ENCODE data around the gene SLC41A3.
"Not testable (repeated sequence)": the region's sequence is repeated elsewhere in the genome, so short reads cannot be mapped to it uniquely, and the experiment has no call there.

Gene SLC41A3

GRCh38 chr3:126082362-126083137, 1.4 kb downstream of the SLC41A3 start:
- no peak for DNase-seq (ENCODE audit: low spot score)

GRCh38 chr3:126081618-126082361, 2.1 kb downstream of the SLC41A3 start:
- DNase-seq (ENCODE audit: low spot score) = no peak

GRCh38 chr3:126080970-126081369, 3.0 kb downstream of the SLC41A3 start:
- DNase-seq (ENCODE audit: low spot score) = no peak

DNA sequence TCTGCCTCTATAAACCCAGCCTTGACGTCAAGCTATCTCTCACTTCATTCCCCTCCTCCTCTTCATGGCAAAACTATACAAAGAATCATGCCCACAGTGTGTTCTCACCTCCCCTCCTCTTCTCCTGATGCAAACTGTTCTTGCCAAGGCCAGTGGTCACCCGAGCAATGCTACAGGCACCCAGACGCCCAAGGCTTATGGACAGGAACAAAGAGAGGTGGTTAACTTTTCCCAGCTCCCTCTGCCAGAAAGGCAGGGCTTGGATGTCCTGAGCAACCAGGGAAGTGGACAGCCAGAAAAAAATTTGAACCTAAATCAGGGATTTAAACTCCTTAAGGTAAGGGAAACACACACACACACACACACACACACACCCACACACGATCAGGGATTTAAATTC, 5.1 kb downstream of the SLC41A3 start:
- DNase-seq (ENCODE audit: low spot score) = no peak

DNA sequence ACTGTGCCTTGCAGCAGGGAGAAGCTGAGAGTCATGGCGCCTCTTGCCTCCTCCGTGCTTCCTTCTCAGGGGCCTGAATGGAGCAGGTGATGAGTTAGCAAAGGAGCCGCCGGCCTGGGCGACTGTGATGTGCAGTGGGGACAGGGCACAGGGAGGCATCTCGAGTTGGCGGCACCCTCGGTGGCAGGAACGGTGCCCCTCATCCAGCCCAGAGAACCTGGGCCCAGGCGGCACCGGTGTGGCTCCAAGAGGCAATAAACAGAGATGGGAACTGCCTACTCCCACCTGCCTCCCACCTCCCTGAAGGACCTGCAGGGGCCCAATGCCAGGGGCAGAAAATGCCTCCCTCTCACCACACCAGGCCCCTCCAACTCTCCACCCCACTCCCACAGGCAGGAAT, 6.2 kb downstream of the SLC41A3 start:
- no peak for DNase-seq (ENCODE audit: low spot score)

DNA sequence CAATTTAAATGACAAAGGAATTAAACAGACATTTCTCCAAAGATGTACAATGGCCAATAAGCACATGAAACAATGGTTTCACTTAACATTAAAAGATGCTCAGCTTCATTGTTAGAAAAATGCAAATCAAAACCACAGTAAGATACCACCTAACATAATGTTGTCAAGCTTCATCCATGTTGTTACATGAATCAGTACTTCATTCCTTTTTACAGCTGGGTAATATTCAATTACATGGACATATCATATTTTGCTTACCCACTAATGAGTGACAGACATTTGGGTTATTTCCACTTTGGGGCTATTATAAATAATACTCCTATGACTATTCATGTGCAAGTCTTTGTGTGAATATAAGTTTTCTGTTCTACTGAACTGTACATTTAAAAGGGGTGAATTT, 7.8 kb downstream of the SLC41A3 start:
- DNase-seq (ENCODE audit: low spot score) = no peak

- no peak for DNase-seq (ENCODE audit: low spot score)
These were observed 13.8 kb downstream of the SLC41A3 start for GRCh38 chr3:126070146-126070545.

- DNase-seq (ENCODE audit: low spot score) = no peak
These were observed 16.0 kb downstream of the SLC41A3 start for GRCh38 chr3:126067959-126068358.

DNA sequence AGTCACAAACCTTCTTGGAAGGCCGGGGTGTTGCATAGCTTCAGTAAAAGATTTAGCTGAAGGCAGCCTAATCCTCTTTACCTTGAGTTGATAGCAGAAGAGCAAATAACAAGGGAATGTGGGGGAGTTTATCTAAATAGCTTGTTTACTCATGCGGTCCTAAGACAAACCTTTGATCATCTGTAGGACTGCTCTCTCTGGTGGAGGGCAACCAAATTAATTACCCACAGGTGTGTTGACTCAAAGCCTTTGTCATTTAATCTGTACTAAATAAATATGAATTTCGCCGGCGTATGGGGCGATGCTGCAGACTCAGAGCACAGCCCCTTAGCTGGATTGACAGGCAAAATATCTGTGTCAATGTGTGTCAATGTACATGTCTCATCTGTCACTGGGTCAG, 17.2 kb downstream of the SLC41A3 start:
- DNase-seq (ENCODE audit: low spot score) = not testable (repeated sequence)

GRCh38 chr3:126065876-126066275, 18.0 kb downstream of the SLC41A3 start:
- no peak for DNase-seq (ENCODE audit: low spot score)

GRCh38 chr3:126064627-126065258, 19.2 kb downstream of the SLC41A3 start:
- no peak for DNase-seq (ENCODE audit: low spot score)

DNA sequence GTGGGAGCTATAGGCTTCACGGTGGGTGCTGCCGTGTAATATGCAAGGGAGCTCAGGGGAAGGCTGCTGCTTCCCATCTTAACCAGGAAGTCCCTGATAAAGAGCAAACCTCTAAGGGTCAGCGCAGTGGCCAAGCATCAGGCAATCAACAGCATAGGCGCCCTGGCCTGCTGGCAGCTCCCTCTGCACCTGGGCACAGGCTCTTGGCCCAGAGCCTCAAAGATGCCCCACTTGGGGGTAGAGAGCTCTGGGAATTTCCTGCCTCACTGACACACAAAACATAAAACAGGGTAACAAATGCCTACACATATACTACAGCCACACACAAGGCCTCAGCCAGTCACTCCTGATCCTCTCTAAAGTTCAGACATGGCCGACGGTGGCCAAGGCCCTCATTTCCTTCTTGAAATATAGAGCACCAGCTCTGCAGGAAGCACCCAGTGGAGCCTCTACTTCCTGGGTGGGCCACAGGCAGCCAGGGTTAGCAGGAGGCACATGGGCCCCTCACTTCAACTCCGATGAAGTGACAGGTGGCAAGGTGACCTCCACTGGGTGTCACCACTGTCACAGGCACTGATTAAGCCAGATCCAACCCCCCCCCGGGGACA, 20.5 kb downstream of the SLC41A3 start:
- DNase-seq (ENCODE audit: low spot score) = no peak

- no peak for DNase-seq (ENCODE audit: low spot score)
These were observed 22.5 kb downstream of the SLC41A3 start for GRCh38 chr3:126061301-126062032.

DNA sequence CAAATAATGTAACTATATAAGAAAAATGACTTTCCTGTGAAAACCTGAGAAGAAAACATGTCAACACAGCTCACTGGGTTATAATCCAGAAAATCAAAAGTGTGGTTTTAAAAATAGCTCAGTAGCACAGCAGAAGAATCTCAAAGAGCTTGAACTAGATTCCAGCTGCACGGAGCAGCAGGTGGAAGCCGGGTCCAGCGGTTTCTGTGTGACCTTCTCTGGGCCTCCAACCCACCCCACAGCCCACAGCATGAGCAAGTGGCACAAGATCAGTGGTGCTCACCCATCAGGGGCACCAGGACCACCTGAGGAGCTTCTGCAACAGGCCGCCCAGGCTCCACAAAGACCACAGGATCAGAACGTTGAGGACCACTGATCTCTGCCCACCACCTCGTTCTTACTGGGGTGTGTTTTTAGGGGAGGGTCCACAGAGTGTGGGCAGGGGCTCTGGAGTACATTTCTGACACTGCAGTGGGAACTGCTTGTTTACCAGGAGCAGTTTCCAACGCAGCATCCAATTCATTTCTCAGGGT, 23.2 kb downstream of the SLC41A3 start:
- no peak for DNase-seq (ENCODE audit: low spot score)

DNA sequence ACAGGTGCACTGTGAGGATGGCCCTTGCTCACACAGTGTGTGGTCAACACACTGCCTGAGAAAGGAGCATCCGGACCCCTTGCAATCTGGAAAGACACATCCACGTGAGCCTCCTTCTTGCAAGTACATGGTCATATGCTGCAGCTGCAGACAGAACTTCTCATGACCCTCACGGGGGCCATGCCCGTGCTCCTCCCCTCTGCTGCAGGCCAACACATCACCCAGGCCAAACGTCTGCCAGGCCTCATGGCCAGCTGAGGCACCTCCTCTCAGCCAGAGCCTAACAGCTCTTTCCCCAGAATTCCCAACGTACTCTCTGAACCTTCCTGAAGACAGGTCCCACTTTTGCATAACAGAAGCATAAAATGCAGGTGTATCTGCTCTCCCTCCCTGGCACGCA, 25.3 kb downstream of the SLC41A3 start:
- no peak for DNase-seq (ENCODE audit: low spot score)

DNA sequence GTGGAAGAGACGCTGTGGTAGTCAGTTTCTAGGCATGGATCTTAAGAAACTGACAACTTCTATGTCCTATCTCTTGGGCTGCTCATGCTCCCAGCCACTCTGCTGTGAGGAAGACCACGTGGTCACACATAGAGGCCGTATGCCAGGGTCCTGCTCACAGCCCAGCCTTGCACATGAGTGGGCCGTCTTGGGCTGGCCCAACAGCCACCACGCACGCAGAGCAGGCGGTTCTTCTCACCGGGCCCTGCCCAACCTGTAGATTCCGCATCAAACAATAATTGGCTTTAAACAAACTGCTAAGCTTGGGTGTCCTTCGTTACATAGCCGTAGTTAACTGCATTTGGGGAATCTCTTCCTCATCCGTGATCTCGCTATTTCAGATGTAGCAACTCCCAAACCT, 26.0 kb downstream of the SLC41A3 start:
- DNase-seq (ENCODE audit: low spot score) = no peak

GRCh38 chr3:126057501-126057819, 26.5 kb downstream of the SLC41A3 start:
- DNase-seq (ENCODE audit: low spot score) = no peak

DNA sequence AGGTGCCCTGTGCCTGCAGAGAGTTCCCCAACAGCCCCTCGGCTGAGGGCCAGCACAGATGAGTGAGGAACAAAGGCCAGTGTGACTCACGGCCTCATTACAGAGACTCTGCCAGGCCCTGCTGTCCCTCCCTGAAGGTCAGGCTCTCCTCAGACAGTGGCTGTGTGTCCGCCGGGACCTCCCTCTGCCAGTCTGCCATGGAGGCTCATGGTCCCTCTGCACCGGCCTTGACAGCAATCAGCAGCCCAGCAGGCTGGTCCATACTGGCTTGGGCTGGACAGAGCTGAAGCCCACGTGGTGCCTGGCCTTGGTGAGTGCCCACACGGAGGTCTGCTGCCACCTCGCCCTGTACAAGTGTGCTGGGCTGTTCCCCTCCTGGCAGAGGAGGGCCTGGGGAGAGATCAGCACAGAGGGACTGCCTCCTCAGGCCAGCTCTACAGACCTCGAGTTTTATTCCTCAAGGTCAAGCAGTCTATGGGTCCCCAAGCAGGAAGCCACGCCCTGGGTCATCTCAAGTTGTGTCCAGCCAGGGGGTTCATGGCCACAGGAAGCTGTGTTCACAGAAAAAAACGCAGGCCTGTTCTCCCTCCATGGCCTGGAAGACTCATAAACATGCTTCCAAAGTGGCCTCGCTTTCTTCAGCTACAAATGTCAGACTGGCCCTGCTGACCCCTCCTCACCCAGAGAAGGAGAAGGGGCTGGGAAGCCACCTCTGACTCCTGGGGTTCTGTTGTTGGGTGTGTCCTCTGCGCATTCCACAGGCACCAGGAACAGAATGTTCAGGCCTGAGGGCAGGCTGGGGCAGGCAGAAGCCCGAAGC, 27.0 kb downstream of the SLC41A3 start:
- DNase-seq (ENCODE audit: low spot score) = no peak

- DNase-seq (ENCODE audit: low spot score) = no peak
These were observed 27.8 kb downstream of the SLC41A3 start for GRCh38 chr3:126056088-126056487.

DNA sequence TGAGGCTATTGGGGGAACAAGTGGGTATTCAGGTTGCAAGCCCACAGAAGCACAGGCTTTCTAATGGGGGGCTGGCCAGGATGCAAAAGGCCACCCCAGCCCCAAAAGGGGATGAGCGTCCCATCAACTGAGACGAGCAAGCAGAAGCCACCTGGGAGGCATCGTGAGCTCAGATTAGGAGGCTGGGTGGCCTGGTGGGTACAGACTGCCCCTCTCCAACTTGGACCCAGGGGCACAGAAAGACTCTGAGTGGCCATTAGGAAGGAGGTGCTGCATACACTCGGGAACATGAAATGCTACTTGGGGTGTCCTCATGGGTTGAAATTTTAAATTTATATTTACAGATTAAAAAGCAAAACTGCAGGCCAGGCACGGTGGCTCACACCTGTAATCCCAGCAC, 29.1 kb downstream of the SLC41A3 start:
- no peak for DNase-seq (ENCODE audit: low spot score)
